ENCODE results near the gene NUP210L. TPM values are rescaled to one million over a fixed set of nuclear protein-coding genes. Genes with fewer than 3 reads are reported as not detected.

NUP210L gene
- total RNA-seq, 1 experiment from 2014 or later = 0.10 TPM

DNA sequence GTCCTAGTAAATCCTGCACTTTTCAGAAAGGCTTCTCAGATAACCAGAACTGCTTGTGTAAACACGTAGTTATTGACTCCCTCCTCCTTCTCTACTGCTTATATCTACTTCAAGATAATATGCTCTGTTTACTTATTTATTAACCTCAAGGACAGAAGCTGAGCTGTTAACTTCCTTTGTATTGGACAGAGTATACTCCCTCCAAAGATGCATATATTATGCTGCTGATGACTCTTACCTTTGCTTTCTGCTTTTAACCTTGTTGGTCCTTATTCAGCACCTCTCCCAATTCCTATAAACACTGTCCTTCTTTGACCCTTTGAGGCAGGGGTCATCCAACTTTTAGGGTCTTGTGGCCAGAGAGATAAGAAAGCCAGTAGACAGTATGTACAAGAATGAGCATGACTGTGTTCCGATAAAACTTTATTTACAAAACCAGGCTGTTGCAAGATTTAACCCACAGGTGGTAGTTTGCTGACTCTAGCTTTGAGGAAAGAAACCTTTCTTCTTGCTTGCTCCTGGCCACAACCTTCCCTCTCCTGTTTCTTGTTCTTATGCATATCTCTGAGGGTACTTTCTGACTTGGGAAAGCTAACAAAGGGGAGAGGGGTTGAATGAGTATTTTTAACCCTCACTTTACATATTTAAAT is 32.1 kb upstream of the NUP210L start:
- Histone ChIP-seq H2AFZ (ENCODE audit: low read depth, low read length, poor library complexity, severe bottlenecking) (no peak overlapping the region), H3K27ac (ENCODE audit: low read depth, low read length) (no peak overlapping the region), H3K4me1 (ENCODE audit: control insufficient read depth in 1 of 2, insufficient read depth in 2 of 2, low read length in 2 of 2) (peaks cover 8 to 20% of the 10 kb centered on the region in 2 experiments), H3K36me3 (ENCODE audit: control insufficient read depth in 1 of 2, insufficient read depth in 2 of 2, low read length in 2 of 2) (no peaks in the 10 kb centered on the region), H3K4me2 (ENCODE audit: low read length) (no peak overlapping the region), H3K27me3 (ENCODE audit: insufficient read depth, low read length) (peaks cover 9% of the 10 kb centered on the region; the same call in 1 of the 2 replicates), H4K20me1 (ENCODE audit: insufficient read depth) (peaks cover 2% of the 10 kb centered on the region; the same call in 1 of the 2 replicates), H3K79me2 (ENCODE audit: insufficient read depth, low read length) (peaks cover 10% of the 10 kb centered on the region), H3K9me3 (ENCODE audit: control insufficient read depth in 1 of 2, insufficient read depth in 1 of 2, low read depth in 1 of 2, low read length in 2 of 2) (no peaks in the 10 kb centered on the region), H3K9ac (ENCODE audit: low read length) (no peak overlapping the region), H3K4me3 (replicated peaks in 1 of 2; ENCODE audit: low read depth in 1 of 2, low read length in 2 of 2) (no peak overlapping the region), H3K9me2 (ENCODE audit: insufficient read depth) (no peaks in the 10 kb centered on the region)
- no TSS peak for BruUV-seq (replicated peaks)
- TF ChIP-seq EGR1 (IDR thresholded peaks at IDR 0.05; ENCODE audit: low read depth) (no peak), YY1 (IDR thresholded peaks at IDR 0.05; ENCODE audit: extremely low read depth, insufficient replicate concordance, low read depth, low read length) (no peak)
- TF ChIP-seq, protein P1, sequence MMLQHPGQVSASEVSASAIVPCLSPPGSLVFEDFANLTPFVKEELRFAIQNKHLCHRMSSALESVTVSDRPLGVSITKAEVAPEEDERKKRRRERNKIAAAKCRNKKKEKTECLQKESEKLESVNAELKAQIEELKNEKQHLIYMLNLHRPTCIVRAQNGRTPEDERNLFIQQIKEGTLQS (IDR thresholded peaks at IDR 0.05) = no peak
- intact Hi-C loops (cut with micrococcal nuclease) = loop anchor here (1.0 to 10.0 kb wide), 4 partner anchors 85 to 358 kb away; partner anchors contain the start of gene HAX1
- POLR2A ChIA-PET = no interaction called here
- no peak for ATAC-seq
- no peak for DNase-seq (ENCODE audit: low read depth, low spot score)
- CTCF ChIA-PET = no interaction called here
- RAD21 ChIA-PET (ENCODE audit: low non-redundant PET in 1 of 2, low total read pairs in 2 of 2, uncharacterized antibody in 2 of 2, unreplicated experiment in 2 of 2) = no interaction called here

DNA sequence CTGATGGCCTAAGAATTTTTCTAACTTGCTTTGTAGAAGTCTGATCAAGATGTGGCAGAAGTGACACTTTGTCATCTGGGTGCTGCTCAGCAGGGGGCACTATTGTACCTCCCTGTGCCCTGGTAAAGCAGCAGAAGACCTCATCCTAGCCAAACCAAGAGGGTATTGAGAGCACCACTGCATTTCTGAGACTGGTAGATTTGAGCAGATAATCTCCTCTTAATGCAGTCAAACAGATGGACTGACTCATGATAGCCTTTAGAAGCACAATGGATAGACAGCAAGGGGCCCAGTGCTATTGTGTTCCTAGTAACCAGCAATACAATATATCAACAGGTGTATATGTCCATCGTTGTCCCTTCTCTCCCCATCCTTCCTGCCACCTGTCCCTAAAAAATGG is 31.3 kb upstream of the NUP210L start:
- ATAC-seq (no peak), DNase-seq (ENCODE audit: low read depth, low spot score) (peak; percentile 39)
- Histone ChIP-seq H3K4me3 (replicated peaks in 1 of 2; ENCODE audit: low read depth in 1 of 2, low read length in 2 of 2) (no peak overlapping the region), H3K4me2 (ENCODE audit: low read length) (no peak overlapping the region), H3K9me2 (ENCODE audit: insufficient read depth) (no peaks in the 10 kb centered on the region), H3K27ac (ENCODE audit: low read depth, low read length) (no peak overlapping the region), H3K79me2 (ENCODE audit: insufficient read depth, low read length) (peaks cover 18% of the 10 kb centered on the region), H3K27me3 (ENCODE audit: insufficient read depth, low read length) (peaks cover 3% of the 10 kb centered on the region; the same call in 1 of the 2 replicates), H3K9ac (ENCODE audit: low read length) (no peak overlapping the region), H2AFZ (ENCODE audit: low read depth, low read length, poor library complexity, severe bottlenecking) (no peak overlapping the region), H3K36me3 (ENCODE audit: control insufficient read depth in 1 of 2, insufficient read depth in 2 of 2, low read length in 2 of 2) (no peaks in the 10 kb centered on the region), H3K9me3 (ENCODE audit: control insufficient read depth in 1 of 2, insufficient read depth in 1 of 2, low read depth in 1 of 2, low read length in 2 of 2) (no peaks in the 10 kb centered on the region), H3K4me1 (ENCODE audit: control insufficient read depth in 1 of 2, insufficient read depth in 2 of 2, low read length in 2 of 2) (peaks cover 10 to 28% of the 10 kb centered on the region in 2 experiments), H4K20me1 (ENCODE audit: insufficient read depth) (peaks cover 6% of the 10 kb centered on the region; the same call in 1 of the 2 replicates)
- ChIA-PET RAD21 (ENCODE audit: low non-redundant PET in 1 of 2, low total read pairs in 2 of 2, uncharacterized antibody in 2 of 2, unreplicated experiment in 2 of 2) (no interaction called here), CTCF (interaction anchor here (1.1 kb wide), 1 partner anchor 148 kb away, joined by 3 read pairs; no protein-coding TSS in a partner anchor), POLR2A (no interaction called here)
- intact Hi-C loops (cut with micrococcal nuclease) = loop anchor here (1.0 to 10.0 kb wide), 4 partner anchors 86 to 359 kb away; partner anchors contain the start of gene HAX1
- TF ChIP-seq SIN3A (IDR thresholded peaks at IDR 0.05; ENCODE audit: low read depth) (no peak), SRF (IDR thresholded peaks at IDR 0.05; ENCODE audit: low read depth) (no peak), ZNF274 (IDR thresholded peaks at IDR 0.05; ENCODE audit: low read depth, low read length) (no peak), EGR1 (IDR thresholded peaks at IDR 0.05; ENCODE audit: low read depth) (no peak), RAD21 (IDR thresholded peaks at IDR 0.05; ENCODE audit: low read depth) (peak; percentile 83), EZH2phosphoT487 (IDR thresholded peaks at IDR 0.05; ENCODE audit: borderline replicate concordance) (no peak), FOSL1 (IDR thresholded peaks at IDR 0.05; ENCODE audit: low read depth) (no peak)
- TF ChIP-seq, protein P2, sequence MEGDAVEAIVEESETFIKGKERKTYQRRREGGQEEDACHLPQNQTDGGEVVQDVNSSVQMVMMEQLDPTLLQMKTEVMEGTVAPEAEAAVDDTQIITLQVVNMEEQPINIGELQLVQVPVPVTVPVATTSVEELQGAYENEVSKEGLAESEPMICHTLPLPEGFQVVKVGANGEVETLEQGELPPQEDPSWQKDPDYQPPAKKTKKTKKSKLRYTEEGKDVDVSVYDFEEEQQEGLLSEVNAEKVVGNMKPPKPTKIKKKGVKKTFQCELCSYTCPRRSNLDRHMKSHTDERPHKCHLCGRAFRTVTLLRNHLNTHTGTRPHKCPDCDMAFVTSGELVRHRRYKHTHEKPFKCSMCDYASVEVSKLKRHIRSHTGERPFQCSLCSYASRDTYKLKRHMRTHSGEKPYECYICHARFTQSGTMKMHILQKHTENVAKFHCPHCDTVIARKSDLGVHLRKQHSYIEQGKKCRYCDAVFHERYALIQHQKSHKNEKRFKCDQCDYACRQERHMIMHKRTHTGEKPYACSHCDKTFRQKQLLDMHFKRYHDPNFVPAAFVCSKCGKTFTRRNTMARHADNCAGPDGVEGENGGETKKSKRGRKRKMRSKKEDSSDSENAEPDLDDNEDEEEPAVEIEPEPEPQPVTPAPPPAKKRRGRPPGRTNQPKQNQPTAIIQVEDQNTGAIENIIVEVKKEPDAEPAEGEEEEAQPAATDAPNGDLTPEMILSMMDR (IDR thresholded peaks at IDR 0.05 in 2 of 3, conservative IDR thresholded peaks at IDR 0.05 in 1 of 3; ENCODE audit: borderline replicate concordance in 1 of 3, insufficient read depth in 1 of 3, low read depth in 2 of 3, low read length in 2 of 3) = peak; percentile 62 to 66 (median 66); a peak in 5 of 6 replicates
- TF ChIP-seq, protein P3, sequence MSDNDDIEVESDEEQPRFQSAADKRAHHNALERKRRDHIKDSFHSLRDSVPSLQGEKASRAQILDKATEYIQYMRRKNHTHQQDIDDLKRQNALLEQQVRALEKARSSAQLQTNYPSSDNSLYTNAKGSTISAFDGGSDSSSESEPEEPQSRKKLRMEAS (IDR thresholded peaks at IDR 0.05) = no peak
- BruUV-seq (replicated peaks) = no TSS peak
